Stimulated activated naive CD4-positive, alpha-beta T cell treated with Interleukin-2 at 50 U/mL for 16 hours (primary cell): Measurements from ENCODE around the gene KRTAP23-1.

Experiments used
- DNase-seq: peaks from one replicate; lab custom pipeline; 2025; lab: John Stamatoyannopoulos, UW

Gene KRTAP23-1

DNA sequence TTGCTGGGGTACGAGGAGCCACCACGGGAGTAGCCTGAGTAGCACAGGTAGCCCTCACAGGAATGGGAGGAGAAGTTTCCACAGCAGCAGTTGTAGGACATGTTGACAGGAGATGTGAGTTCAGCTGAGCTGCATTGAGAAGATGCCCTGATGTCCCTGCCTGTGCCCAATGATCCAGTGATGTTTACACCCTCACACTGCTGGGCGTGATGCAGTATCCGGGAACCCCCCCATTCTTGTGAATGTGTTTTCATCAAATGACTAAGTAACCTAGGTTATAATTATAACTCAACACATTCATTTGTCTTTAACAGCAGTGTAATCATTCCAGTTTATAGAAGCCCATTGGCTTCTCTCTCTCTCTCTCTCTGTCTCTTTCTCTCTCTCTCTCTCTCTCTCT, at the start of gene KRTAP23-1:
TSS of gene KRTAP23-1 (minus strand) at position 101 of the 400 bp plus-strand sequence. CDS start at position 101, 0 bp downstream.
- no peak for DNase-seq

DNA sequence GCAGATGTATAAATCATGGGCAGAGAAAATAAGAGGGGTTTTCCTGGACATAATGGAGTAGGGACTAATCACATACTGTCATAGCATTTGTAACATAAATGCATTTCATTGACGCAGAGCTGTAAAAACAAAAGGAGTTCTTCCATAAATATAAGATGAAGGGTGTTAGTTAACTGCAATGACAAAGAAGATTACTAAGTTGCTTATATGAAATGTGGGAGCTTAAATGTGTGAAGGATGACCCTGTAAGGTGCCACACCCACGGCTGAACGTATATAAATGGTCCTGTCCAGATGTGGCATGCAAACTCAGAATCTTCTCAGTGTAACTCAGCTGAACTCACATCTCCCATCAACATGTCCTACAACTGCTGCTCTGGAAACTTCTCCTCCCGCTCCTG, 47.3 kb upstream of the KRTAP23-1 start, which contains the start of gene KRTAP13-1:
TSS of gene KRTAP13-1 (plus strand) at position 301 of the 400 bp plus-strand sequence. CDS start at position 357, 56 bp downstream.
- no peak for DNase-seq

- DNase-seq, result no peak
Measured at GRCh38 chr21:30391492-30392025, 43.2 kb upstream of the KRTAP23-1 start.

DNA sequence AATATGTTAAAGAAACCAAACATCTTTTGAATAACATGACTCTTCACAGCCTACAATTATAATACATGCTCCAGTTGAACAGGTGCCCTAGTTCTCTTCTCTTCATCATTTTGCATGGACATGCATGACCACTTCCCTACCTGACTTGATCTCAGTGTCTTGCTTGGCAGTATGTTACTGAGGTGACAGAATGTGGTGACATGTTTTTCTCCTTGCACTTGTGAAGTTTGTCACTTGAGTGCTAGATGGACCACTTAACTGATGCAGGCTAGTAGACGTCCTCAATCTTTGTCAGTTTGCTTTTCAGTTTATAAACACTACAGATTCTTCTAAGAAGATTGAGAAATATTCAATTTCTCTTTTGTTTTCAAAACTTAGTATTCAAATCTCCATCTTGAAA, 33.8 kb upstream of the KRTAP23-1 start:
- DNase-seq, result no peak

DNA sequence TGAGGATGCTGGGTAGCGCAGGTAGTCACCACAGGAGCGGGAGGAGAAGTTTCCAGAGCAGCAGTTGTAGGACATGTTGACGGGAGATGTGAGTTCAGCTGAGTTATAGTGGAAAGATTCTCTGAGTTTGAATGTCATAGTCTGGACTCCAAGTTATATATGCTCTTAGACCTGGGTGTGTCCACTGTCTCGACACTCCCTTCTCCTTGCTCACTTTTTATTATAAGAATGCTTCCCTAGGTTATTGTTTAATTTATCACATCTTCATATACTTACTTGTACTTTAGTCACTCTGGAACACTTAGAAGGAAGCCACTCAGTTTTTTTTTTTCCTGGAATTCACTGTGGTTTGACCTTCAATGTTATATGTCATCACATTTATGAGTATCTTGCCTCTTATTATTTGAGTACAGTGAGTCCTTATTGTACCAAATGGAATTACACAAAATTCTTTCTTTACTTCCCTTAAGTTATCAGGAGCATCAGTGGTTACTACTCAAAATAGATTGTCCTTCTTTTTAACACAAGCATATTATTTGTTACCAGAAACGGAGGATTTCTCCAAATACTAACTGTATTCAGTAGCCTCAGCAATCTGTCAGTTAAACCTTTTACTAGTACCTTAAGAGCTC, 23.8 kb upstream of the KRTAP23-1 start, which contains the start of gene KRTAP13-2:
TSS of gene KRTAP13-2 (minus strand) at position 133 of the 632 bp plus-strand sequence. CDS start at position 75, 58 bp downstream.
- no peak for DNase-seq

DNA sequence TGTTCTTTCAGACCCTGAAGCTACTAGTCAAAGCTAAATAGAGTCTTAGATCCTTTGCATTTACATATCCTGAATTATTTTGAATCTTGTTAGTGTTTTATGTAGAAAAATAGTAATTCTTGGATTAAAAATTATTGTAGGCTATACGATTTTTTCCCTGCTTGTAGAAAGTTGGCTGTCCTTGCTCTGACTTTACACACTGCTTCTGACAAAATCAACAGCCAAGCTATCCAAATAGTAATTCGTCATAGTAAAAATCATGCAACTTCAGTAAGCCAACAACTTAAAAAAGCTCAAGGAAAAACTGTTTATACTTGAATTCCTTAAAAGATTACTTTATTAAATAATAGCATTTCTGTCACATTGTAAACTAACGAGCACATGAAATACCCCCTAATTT, 7.5 kb upstream of the KRTAP23-1 start:
- DNase-seq, result no peak

- DNase-seq, result no peak
Measured at GRCh38 chr21:30354308-30355005, 6.1 kb upstream of the KRTAP23-1 start.

DNA sequence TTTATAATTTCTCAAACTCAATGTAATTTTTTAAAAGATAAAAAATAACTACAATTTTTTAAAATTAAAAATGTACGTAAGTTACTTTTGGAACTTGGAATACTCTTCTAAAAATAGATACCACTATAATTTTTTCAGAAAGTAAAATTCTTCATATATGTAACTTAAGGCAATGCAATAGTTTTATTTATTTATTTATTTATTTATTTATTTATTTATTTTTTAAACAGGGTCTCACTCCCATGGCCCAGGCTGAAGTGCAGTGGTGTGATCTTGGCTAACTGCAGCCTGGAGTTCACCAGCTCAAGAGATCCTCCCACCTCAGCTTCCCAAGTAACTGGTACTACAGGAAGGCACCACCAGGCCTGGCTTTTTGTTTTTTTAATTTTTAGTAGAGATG, 3.1 kb upstream of the KRTAP23-1 start:
- no peak for DNase-seq

GRCh38 chr21:30349572-30349971, 1.2 kb upstream of the KRTAP23-1 start:
- no peak for DNase-seq

DNA sequence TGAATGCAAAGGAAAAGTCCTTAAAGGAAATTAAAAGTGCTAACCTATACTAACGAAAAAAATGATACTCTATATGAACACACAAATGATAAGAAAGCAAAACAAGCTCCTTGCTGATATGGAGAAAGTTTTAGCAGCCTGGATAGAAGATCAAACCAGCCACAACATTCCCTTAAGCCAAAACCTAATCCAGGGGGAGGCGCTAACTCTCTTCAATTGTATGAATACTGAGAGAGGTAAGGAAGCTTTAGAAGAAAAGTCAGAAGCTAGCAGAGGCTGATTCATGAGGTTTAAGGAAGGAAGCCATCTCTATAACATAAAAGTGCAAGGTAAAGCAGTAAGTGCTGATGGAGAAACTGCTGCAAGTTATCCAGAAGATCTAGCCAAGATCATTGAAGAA, 3.4 kb downstream of the KRTAP23-1 start:
- no peak for DNase-seq

DNA sequence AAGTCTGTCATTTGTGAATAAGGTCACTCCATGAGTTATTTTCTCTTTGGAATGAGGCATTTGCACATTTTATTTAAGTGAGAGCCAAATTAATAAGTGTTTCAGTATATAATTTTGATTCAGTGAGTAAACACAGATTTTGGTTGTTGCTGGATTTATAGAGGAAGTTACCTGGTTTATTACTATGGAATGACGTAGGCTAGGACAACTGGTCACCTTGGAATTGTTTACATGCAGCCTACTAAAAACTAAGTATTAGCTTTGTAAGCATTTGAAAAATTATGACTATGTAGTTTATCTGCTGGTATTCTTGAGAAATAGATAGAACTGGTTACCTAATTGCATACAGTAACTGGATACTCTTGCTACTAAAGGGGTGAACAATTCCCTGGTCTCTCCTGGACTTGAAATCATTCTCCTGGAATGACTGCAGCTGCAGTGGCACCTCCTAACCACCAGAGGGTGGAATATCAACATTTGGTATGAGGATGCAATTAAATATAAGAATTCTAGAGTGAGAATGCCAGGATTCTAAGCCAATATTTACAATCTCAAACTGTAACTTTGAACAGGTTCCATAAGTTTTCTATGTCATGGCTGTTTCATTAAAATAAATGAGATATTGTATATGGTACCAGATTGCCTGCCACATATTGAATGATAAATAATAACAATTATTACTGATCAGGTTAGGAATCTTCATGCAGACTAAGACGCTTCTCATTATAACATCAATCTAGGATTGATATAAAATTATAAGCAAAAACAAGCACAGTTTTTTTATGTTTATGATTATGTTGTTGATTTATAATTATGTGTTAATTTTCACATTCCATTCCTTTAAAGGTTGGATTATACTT, 7.5 kb downstream of the KRTAP23-1 start:
- DNase-seq, result no peak

- DNase-seq, result no peak
Measured at GRCh38 chr21:30338717-30339116, 9.7 kb downstream of the KRTAP23-1 start.

- no peak for DNase-seq
Measured at GRCh38 chr21:30337772-30338171, 10.6 kb downstream of the KRTAP23-1 start.

GRCh38 chr21:30337276-30337744, 11.1 kb downstream of the KRTAP23-1 start, which contains the start of gene KRTAP27-1:
Gene KRTAP27-1 (minus strand): TSS chr21:30337694. CDS start chr21:30337668, 26 bp downstream.
- no peak for DNase-seq

- no peak for DNase-seq
Measured at GRCh38 chr21:30336596-30336995, 11.8 kb downstream of the KRTAP23-1 start.

DNA sequence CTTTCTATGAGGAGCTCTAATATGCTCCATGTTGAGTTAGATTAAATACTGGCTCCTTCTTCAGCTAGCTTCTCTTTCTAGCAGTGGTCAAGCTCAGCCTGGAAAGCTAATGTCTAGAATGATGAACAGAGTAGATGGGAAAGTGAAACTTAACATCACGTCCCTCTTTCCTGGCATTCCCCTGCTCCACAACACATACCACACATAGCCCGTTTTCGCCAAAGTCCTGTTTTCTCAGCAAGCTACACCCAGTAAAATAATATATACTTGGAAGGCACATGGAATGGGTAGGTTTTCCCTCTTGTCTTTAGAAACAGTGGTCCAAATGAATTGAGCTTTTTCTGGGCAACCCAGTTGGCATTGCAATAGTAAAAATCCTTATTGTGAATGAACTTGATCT, 14.7 kb downstream of the KRTAP23-1 start:
- no peak for DNase-seq

- no peak for DNase-seq
Measured at GRCh38 chr21:30332681-30333080, 15.7 kb downstream of the KRTAP23-1 start.

GRCh38 chr21:30329203-30329875, 19.1 kb downstream of the KRTAP23-1 start:
- DNase-seq, result no peak

- DNase-seq, result no peak
Measured at GRCh38 chr21:30326390-30326789, 22.0 kb downstream of the KRTAP23-1 start.

DNA sequence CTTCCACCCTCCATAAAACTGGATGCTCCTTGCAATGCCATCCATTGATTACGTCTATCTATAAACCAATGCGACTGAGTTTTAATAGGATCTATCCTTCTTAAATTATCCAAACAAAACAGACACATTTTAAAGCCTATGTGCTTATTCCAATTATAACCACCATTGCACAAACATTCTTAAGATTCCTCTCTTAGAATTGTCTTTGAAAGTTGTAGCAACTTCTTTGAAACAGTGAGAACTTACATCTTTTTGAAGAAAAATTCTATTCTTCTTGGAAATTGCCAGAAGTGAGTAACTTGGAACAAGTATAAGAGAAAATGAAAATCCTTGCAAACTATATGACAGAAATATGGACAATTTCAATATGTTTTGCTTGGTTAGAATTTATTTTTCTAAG, 28.2 kb downstream of the KRTAP23-1 start, which contains the start of gene KRTAP26-1:
TSS of gene KRTAP26-1 (minus strand) at position 101 of the 400 bp plus-strand sequence. CDS start 280 bp downstream, outside the sequence.
- no peak for DNase-seq

DNA sequence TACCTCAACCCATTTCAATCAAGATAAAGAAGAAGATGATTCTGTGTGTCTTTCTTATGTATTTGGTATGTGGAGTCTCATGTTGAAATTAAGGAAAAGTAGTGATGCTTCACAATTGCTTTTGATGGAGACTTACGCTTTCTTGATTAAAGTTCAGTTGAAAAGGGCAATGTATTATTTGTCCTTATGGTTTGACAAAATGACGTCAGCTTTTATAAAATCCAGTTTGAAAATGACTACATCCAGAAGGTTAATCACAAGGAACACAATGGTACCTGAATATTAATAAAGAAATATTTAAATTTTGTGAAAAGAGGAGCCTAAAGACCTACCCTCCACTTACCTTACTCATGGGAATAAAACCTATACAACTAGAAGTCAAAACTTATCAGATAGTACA, 32.7 kb downstream of the KRTAP23-1 start:
- DNase-seq, result no peak
